GM12875 (cell line): Measurements from ENCODE around the gene DCAF5.
"Not testable (repeated sequence)": the region's sequence is repeated elsewhere in the genome, so short reads cannot be mapped to it uniquely, and the experiment has no call there.

Experiments used
- H3K4me3 ChIP-seq: one replicate; pipeline ENCODE4 v1.5.1; 2011; ENCODE audit warnings: low read depth, low read length, control low read depth
- TF ChIP-seq, protein P1 (sequence below): IDR thresholded peaks from 2 replicates; pipeline ENCODE4 v1.5.1; 2011; ENCODE audit warnings: low read depth, mild to moderate bottlenecking, control low read depth, inconsistent platforms, low read length, moderate library complexity, borderline replicate concordance; ENCODE audit not compliant: insufficient read depth

DCAF5 gene

DNA sequence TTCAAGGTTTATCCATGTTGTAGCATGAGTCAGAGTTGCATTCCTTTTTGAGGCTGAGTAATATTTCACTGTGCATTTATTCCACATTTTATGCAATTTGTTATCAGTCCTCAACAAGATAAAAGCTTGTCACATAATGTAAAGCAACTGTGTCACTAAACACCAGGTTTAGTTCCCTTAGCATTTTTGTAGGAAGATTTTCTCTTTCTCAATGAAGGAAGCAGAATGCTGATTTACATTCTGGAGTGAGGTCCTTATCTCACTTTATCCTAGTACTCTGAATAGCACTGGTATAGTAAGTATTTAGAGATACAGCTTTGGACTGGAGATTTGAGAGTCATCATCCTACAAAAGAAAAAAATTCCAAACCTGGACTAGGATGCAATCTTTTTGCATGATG lies 28.6 kb upstream of the DCAF5 start:
- no peak overlapping the region for H3K4me3 ChIP-seq
- TF ChIP-seq, protein P1, sequence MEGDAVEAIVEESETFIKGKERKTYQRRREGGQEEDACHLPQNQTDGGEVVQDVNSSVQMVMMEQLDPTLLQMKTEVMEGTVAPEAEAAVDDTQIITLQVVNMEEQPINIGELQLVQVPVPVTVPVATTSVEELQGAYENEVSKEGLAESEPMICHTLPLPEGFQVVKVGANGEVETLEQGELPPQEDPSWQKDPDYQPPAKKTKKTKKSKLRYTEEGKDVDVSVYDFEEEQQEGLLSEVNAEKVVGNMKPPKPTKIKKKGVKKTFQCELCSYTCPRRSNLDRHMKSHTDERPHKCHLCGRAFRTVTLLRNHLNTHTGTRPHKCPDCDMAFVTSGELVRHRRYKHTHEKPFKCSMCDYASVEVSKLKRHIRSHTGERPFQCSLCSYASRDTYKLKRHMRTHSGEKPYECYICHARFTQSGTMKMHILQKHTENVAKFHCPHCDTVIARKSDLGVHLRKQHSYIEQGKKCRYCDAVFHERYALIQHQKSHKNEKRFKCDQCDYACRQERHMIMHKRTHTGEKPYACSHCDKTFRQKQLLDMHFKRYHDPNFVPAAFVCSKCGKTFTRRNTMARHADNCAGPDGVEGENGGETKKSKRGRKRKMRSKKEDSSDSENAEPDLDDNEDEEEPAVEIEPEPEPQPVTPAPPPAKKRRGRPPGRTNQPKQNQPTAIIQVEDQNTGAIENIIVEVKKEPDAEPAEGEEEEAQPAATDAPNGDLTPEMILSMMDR, result no peak

DNA sequence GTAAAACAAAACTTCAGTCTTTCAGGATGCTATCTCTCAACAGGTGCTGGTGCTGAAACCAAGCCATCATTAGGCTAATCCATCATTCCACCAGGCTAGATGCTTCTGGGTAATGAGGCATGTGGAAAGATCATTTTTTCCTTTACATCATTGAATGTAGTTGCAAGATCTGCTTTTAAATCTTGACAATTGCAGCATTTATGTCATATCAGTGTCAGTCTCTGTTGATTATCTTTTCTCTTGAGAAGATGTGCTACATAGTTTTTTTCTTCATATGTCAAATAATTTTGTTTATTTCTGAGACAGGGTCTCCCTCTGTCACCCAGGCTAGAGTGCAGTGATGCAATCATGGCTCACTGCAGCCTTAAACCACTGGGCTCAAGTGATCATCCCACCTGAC lies 22.2 kb upstream of the DCAF5 start:
- TF ChIP-seq, protein P1, result no peak
- H3K4me3 ChIP-seq, result no peak overlapping the region

DNA sequence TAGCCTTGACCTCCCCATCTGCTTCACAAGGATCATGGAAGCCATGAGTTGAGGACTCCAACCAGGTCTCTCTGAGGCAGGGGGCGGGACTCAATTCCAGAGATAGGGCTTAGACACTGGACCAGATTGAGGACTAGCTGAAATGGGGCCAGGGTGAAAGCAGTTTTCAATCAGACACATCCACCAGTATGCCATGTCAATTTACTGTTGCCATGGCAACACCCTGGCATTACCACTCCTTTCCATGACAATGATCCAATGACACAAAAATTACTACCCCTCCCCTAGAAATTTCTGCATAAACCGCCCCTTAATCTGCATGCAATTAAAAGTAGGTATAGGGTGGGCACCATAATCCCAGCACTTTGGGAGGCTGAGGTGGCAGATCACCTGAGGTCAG lies 18.6 kb upstream of the DCAF5 start:
- H3K4me3 ChIP-seq, result no peak overlapping the region
- TF ChIP-seq, protein P1, result no peak

DNA sequence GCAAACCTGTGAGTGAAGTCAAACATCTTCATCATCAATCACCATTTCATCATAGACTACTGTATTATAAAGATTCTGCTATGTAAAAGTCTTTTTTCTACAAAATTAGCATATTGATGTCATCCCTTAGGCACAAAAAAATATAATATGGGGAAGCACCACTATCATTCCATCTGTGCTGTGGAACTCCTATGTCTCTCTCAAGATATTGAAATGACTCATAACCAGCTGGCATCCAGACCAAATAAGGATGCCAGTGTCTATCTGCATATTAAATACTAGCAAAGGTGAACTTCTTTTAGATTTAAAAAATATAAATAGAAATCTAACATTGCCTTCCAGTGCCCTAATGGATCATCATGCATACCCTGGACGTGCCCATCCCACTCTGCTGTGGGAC lies 17.9 kb upstream of the DCAF5 start:
- H3K4me3 ChIP-seq, result no peak overlapping the region
- TF ChIP-seq, protein P1, result no peak

DNA sequence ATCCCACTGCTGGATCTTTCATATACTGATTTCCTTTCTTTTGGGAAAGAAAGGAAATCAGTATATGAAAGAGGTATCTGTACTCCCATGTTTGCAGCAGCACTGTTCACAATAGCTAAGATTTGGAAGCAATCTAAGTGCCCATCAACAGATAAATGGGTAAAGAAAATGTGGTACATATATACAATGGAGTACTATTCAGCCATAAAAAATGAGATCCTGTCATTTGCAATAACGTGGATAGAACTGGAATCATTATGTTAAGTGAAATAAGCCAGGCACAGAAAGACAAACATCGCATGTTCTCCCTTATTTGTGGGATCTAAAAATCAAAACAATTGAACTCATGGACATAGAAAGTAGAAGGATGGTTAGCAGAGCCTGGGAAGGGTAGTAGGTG lies 12.9 kb upstream of the DCAF5 start:
- not testable (repeated sequence) for H3K4me3 ChIP-seq

DNA sequence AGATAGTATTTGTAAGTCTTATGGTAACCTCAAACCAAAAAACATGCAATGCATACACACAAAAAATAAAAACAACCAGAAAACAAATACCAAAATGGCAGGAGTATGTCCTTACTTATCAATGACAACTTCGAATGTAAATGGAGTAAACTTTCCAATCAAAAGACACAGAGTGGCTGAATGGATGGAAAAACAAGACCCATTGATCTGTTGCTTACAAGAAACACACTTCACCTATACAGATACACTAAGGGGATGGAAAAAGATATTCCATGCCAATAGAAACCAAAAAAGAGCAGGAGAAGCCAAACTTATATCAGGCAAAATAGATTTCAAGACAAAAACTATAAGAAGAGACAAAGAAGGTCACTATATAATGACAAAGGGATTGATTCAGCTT lies 8.7 kb upstream of the DCAF5 start:
- TF ChIP-seq, protein P1, result no peak
- H3K4me3 ChIP-seq, result no peak overlapping the region

DNA sequence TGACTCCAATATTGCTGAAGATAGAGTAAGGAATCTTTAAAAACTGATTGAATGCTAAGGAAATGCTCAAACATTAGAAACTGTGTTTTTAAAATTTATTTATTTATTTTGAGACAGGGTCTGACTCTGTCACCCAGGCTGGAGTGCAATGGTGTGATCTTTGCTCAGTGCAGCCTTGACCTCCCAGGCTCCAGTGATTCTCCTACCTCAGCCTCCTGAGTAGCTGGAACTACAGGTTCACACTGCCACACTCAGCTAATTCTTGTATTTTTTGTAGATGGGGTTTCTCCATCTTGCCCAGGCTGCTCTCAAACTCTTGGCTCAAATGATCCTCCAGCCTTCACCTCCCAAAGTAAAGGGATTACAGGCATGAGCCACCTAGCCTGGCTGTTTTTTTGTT lies 3.3 kb upstream of the DCAF5 start:
- H3K4me3 ChIP-seq, result no peak overlapping the region
- TF ChIP-seq, protein P1, result no peak

DNA sequence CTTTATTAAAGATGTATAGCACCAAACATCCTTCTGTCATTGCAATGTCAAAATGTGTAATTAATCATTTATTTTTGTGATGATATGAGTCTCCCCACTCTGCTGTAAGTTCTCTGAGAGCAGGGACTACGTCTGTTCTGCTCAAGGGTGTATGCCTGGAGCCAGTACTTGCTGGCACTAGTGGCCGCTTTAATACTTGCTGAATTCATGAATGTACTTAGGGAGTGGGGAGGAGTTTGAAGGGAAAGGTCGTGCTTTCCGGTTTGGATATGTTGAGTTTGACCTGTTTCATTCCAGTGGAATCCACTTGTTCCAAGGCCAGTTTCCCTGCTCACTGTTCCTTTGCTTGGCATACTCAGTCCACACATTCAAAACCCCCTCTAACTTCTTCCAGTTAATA lies 1.9 kb upstream of the DCAF5 start:
- TF ChIP-seq, protein P1, result no peak
- H3K4me3 ChIP-seq, result no peak overlapping the region
